Measurements from ENCODE around the gene SULT2B1.
"Not testable (repeated sequence)": the region's sequence is repeated elsewhere in the genome, so short reads cannot be mapped to it uniquely, and the experiment has no call there.

SULT2B1 gene

DNA sequence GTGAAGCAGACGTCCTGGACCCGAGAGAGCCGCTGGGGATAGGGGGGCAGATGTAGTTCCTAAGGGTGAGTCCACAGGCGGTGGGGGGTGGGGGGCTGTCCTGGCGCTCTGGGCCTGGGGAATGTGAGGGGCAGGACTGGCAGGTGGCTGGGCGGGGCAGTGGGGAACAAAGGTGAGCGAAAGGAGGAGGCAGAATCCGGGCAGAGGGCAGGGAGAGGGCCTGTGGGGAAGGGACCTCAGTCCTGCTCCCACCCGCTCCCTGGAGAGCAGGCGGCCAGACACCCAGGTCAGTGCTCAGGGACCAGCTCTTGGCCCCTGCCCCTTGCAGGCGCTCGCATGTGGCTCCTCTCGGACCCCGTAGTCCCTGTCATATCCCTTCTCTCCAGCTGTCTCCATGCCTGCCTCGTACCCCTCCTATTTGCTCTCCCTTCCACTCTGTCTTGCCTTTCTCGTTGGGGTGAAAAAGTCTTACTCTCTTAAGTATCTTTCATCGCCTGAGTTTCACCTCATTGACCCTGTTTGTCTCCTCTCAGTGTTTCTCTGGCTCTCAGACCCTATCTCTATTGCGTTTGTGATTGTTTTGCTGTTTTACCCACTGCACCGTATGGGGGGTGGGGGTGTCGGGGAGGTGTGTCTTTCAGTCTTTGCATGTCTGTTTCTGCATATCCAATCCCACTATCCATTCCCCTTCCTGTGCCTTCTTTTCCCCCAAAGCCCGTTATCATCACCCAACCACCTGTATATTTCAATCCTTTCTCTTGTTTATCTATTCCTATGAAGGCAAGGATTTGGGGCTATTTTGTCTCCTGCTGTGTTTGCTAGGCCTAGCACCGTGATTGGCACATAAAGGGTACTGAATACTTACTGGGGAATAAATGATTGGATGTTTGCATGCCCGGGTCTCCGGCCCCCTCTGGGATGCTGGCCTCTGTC is 73.1 kb downstream of the SULT2B1 start:
- no peak for DNase-seq

DNA sequence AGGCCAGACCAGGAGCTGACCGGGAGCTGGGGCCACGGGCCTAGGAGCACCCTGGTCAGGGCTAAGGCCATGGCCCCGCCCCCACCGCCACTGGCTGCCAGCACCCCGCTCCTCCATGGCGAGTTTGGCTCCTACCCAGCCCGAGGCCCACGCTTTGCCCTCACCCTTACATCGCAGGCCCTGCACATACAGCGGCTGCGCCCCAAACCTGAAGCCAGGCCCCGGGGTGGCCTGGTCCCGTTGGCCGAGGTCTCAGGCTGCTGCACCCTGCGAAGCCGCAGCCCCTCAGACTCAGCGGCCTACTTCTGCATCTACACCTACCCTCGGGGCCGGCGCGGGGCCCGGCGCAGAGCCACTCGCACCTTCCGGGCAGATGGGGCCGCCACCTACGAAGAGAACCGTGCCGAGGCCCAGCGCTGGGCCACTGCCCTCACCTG is 73.9 kb downstream of the SULT2B1 start:
- no peak for DNase-seq

DNA sequence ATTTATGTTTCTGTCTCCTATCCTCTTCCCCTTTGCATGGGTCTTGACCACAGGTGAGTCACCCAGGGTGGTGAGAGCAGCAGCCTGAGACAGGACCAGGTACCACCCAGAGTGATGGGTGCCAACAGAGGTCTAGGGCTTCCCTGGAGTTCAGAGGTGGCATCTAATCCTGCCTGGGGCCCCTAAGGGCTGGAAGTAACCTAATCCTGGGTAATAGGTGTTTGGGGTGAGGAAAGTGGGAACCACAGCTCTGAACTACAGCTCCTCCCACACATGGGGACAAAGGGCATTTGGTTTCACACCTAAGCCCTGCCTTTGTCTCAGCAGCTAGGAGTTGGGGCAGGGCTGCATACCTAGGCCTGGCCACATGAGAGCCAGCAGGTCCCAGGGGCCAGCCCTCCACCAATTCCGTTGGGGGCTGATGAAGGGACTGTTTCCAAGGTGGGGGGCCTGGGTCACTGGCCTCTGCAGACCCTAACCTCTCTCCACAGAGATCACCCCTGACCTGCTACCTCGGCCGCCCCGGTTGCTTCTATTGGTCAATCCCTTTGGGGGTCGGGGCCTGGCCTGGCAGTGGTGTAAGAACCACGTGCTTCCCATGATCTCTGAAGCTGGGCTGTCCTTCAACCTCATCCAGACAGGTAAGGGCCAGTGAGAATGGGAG is 75.4 kb downstream of the SULT2B1 start:
- no peak for DNase-seq

DNA sequence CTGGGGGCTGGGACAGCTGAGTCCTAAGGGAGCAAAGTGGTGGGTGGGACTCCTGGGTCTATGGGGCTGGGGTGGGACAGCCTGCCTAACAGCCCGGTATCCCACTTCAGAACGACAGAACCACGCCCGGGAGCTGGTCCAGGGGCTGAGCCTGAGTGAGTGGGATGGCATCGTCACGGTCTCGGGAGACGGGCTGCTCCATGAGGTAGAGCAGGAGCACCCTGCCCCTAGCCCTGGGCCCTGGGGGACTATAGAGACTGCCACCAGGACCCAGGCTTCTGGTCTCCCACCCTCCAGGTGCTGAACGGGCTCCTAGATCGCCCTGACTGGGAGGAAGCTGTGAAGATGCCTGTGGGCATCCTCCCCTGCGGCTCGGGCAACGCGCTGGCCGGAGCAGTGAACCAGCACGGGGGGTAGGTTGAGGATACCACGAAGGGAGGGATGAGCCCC is 75.9 kb downstream of the SULT2B1 start:
- DNase-seq, result no peak

DNA sequence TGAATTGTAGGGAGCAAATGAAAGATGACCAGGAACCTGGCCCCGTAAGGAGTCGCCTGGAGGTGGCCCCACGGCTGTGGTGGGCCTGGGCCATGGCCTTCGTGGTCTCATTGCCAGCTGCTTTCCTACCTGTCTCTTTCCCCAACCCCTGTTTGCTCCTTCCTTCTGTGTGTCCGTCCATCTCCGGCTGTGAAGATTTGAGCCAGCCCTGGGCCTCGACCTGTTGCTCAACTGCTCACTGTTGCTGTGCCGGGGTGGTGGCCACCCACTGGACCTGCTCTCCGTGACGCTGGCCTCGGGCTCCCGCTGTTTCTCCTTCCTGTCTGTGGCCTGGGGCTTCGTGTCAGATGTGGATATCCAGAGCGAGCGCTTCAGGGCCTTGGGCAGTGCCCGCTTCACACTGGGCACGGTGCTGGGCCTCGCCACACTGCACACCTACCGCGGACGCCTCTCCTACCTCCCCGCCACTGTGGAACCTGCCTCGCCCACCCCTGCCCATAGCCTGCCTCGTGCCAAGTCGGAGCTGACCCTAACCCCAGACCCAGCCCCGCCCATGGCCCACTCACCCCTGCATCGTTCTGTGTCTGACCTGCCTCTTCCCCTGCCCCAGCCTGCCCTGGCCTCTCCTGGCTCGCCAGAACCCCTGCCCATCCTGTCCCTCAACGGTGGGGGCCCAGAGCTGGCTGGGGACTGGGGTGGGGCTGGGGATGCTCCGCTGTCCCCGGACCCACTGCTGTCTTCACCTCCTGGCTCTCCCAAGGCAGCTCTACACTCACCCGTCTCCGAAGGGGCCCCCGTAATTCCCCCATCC is 76.7 kb downstream of the SULT2B1 start:
- no peak for DNase-seq

DNA sequence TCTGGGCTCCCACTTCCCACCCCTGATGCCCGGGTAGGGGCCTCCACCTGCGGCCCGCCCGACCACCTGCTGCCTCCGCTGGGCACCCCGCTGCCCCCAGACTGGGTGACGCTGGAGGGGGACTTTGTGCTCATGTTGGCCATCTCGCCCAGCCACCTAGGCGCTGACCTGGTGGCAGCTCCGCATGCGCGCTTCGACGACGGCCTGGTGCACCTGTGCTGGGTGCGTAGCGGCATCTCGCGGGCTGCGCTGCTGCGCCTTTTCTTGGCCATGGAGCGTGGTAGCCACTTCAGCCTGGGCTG is 77.3 kb downstream of the SULT2B1 start:
- no peak for DNase-seq

DNA sequence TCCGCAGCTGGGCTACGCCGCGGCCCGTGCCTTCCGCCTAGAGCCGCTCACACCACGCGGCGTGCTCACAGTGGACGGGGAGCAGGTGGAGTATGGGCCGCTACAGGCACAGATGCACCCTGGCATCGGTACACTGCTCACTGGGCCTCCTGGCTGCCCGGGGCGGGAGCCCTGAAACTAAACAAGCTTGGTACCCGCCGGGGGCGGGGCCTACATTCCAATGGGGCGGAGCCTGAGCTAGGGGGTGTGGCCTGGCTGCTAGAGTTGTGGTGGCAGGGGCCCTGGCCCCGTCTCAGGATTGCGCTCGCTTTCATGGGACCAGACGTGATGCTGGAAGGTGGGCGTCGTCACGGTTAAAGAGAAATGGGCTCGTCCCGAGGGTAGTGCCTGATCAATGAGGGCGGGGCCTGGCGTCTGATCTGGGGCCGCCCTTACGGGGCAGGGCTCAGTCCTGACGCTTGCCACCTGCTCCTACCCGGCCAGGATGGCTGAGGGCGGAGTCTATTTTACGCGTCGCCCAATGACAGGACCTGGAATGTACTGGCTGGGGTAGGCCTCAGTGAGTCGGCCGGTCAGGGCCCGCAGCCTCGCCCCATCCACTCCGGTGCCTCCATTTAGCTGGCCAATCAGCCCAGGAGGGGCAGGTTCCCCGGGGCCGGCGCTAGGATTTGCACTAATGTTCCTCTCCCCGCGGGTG is 77.8 kb downstream of the SULT2B1 start:
- DNase-seq, result peak; percentile 81 to 87

DNA sequence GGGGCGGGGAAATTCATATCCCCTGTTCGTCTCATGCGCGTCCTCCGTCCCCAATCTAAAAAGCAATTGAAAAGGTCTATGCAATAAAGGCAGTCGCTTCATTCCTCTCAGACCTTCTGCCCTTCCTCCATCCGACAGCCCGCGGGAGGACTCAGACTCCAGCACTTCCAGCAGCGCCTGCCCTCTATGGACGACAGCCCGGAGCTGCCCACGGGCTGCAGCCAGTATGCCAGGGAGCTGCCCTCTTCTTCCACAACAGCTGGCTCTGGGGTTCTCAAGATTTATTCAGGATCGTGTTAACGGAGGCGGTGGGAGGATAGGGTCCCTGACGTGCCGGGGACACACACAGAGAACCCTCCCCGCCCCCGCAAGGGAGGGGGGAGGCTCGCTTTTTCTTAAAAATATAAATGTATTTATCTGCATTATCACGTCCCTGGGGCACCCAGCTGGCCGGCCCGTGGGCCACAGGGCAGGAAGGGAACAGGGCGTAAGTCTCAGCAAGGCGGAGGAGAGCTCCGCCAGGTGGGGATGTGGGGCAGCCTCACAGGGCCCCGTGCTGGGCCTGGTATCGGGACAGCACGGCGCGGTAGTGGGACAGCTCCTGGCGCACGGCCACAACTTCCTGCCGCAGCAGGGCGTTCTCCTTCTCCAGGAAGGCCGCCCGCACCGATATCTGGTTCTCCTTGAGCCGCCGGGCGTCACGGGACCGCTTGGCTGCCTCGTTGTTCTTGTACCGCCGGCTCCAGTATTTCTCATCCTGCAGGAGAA is 78.5 kb downstream of the SULT2B1 start:
- no peak for DNase-seq

DNA sequence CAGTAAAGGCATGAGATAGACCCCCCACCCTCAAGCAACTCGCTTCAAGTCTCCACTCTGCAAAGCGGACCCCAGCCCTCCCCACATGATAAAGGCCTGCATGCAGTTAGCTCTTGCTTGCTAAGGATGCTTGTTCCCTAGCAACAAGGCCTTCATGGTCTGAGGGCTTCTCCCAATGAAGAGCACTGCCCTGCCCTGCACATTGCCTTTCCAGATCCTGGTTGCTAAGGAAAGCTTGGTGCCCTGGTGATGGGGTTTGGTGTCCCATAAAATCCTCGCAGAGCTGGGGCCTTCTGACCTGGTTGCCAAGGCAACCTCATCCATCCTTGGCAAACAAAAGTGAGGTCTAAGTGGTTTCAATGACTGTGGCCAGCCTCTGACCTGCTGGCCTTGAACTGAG is 79.3 kb downstream of the SULT2B1 start:
- no peak for DNase-seq

DNA sequence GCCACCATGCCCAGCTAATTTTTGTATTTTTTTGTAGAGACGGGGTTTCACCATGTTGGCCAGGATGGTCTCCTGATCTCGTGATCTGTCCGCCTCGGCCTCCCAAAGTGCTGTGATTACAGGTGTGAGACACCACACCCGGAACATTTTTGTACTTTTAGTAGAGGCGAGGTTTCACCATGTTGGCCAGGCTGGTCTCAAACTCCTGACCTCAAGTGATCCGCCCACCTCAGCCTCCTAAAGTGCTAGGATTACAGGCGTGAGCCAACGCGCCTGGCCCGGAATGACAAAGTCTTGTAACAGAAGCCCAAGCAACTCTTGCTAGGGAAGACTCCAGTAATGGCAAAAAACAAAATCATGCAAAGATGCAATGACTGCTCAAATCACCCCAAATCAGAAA is 80.3 kb downstream of the SULT2B1 start:
- not testable (repeated sequence) for DNase-seq

DNA sequence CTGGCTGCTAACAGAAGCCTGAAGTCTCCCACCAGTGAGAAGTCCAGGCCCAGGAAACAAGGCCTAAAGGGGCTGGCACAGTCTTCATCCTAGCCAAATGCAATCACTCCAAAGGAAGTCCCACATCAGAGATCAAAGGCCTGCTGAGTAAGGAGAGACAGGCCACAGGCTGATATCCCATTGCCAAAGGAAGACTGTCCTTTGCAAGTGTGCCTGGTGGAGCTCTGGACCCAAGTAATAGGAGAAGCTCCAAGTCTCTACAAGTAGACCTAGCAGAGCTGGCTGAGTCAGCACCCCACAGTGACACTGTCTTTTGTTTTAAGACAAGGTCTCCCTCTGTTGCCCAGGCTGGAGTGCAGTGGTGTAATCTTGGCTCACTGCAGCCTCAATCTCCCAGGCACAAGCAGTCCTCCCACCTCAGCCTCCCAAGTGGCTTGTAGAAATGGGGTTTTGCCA is 80.7 kb downstream of the SULT2B1 start:
- no peak for DNase-seq

DNA sequence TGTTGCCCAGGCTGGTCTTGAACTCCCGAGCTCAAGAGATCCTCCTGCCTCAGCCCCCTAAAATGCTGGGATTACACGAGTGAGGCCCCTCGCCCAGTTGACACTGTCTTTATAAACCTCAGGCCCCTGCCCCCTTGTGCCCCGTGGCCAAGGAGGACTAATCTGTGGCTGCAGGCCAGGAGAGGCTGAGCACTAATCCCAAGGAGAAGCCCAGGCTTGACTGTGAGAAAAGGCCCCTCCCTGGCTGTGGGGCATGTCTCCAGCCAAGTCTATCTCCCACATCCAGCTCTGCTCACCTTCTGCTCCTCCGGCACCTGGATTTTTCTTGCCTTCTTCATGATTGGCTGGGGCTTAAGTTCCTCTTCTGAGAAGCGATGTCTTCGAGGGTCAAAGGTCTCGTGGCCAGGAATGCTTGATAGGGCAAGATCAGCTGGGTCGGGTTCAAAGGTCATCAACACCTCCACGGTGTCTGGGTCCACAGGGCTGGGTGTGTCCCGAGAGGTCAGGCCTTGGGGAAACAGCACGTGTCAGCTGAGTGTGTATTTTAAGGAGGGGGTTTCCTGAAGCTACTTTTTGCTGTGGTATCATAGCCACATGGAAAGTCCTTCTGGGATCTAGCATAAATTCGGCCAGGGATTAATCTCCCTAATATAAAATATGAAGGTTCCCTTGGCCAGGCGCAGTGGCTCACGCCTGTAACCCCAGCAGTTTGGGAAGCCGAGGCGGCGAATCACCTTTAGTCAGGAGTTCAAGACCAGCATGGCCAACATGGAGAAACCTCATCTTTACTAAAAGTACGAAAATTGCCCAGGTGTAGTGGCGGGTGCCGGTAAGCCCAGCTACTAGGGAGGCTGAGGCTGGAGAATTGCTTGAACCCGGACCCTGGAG is 81.4 kb downstream of the SULT2B1 start:
- no peak for DNase-seq

DNA sequence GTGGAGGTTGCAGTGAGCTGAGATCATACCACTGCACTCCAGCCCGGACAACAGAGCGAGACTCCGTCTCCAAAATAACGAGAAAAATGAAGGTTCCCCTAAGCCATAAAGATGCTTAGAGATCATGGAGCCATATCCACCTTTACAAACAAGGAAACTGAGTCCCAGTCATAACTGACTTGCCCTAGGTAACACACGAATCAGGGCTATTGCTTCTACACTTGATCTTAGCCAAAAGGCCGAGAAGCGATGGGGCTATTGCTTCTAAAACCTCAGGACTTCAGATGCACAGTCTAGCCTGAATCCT is 82.0 kb downstream of the SULT2B1 start:
- DNase-seq, result no peak

DNA sequence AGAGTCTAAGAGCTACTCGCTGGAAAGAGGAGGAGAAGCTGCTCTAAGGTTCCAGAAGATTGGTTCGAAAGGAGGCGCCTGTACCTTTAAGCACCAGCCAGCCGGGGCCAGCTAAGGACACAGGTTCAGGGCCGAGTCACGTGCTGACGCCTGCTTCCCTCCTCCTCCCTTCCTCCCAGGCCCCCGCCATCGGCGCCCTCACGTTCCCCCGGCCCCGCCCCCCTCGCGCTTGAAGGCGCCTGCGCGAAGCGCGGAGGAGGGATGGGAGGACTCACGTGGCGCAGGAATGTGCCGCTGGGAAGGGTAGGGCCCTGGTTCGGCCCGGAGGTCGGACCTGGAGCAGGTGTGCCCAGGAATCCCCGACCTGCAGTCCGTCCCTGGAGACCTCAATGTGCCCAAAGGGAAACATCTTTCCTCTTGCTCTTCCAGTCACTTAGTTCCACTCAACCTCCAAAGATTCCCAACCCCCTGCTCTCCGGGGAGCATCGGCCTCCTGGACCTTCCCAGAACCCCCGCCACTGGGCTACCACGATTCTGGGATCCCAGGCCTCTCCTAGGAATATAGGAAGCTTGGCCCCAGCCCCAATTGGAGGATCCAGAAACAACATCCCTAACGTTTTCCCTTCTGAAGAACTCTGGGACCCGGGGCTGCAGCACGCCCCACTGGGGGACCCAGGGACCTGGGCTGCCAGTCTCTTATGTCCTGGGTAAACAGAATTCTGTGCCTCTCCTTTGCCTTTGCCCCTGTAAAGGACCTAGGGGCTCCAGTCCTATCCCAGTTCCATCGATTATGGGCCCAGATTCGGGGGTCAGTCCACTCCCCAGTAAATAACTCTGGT is 82.7 kb downstream of the SULT2B1 start:
- DNase-seq, result peak; percentile 92 to 99

DNA sequence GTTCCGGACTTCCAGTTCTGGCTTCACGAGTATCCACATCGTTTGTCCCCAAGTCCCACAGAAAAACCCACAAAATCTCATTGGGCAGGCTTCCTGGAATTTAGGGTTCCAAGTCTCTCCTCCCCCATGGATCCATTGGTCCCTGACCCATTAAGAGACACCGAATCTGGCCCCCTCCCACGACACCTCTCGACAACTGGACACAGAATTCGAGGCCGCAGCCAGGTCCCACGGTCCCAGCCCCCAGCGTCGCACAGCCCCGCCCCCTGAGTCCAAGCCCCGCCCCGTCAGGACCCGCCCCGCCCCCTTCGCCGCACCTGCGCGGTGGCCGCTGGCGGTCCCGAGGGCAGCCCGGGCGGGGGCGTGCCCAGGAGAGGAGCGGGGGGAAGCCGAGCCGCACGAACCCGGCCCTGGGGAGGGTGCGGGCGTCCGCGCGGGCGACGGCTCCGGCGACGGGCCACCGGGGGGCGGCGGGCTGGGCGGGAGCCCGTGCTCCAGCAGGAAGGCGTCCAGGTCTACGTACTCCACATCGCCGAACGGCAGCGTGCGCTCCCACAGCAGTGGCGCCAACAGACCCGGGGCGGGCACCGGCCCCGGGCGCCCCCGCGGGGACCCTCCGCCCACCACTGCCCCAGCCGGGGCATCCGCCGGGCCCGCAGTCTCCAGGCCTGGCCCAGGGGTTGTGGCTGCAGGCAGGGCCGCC is 83.4 kb downstream of the SULT2B1 start:
- peak; percentile 77 to 81 for DNase-seq

DNA sequence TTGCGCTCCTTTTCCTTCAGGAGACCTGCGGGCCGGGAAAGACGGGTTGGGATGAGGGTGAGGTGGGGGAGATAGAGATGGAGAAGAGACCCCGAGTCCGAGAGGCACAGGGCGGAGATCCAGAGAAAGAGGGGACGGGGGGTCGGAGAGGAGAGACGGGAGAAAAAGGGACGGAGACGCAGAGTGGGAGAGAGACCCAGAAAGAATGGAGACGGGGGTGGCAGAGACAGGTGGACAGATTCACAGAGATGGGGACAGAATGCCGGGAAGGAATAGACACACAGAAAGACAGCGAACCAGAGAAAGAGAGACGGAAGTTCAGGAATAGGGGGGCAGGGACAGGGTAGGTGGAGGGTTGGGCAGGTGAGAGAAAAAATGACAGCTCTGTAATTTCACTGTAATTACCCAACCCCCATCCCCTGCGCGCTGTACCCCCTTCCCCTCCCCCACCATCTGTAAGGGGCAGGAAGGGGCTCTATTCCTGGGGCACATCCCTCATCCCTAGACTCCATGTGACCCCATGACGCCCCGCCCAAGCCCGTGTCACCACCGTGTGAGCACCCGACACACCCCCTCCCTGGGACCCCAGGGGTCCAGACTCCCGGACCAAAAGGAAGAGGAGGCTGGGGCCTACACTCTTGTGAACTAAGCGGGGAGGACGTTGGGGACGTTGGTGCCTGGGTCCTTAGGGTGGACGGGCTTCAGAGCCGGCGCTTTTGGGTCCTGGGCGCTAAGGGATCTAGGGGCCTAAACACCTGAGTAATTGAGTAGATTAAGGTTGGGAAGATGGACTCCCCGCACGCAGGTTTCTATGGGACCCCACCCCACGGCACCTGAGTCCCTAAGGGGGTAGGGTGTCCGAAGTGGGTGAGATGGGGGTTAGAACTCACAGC is 84.2 kb downstream of the SULT2B1 start:
- no peak for DNase-seq

DNA sequence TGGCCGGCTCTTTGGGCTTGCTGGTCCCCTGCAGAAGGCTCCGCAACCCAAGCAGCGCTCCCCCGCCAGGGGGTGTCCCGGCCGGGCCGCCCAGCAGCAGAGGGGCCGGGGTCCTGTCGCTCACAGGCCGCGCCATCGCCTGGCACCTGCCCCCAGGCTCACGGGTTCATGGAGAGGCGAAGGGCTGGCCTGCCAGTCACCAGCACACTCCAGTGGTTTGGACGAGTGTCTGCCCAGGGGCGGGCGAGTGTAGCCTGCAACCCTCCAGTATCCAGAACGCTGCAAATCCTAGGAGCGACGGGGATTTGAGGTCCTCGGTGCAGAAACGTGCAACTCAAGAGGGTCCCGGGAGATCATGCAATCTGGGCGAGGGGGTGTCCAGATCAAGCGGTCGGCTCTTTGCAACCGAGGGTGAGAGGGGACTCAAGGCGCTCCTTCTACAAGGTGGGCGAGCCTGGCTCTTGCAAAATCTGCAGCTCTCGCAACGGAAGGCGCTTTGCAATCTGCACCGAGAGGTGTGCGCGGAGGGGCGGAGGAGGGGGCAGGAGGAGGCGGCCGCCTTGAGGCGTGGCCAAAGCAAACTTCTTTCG is 85.0 kb downstream of the SULT2B1 start, which contains the start of gene DBP:
DBP (minus strand) TSS at position 521 of the 590 bp plus-strand sequence; CDS start at position 136, 385 bp downstream.
- no peak for DNase-seq

DNA sequence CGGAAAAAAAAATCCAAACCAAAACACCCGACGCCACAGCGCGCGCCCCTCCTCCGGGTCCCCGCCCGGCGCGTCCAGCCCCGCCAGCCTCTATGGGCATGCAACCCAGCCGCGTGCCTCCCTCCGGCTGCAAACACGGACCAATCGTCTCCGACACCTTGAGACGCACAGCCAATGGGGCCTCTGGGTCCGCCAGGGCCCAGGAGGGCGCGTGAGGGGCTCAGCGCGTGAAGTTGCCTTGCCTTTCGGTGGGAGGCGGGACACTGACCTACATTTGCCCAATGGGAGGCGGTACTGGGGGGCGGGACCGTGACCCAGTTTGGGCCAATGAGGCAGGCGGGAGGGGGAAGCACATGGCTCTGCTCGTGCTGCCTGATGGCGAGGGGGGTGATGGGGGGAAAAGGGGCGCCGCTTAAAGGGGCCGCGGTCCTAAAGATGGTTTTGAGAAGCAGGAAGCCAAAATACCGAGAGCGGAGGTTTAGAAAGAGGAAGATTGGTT is 85.5 kb downstream of the SULT2B1 start:
- DNase-seq, result peak; percentile 98 to 100
